Activated CD4-positive, alpha-beta T cell treated with anti-CD3 and anti-CD28 coated beads, Interleukin-2, amount 10 ng/mL, durations not matched to agents 7 days and 5 days (primary cell): ENCODE results near the gene RELCH. TPM values are rescaled to one million over a fixed set of nuclear protein-coding genes. Genes with fewer than 3 reads are reported as not detected.
A peak's percentile ranks its signal among the peaks of the same experiment; 100 is the strongest.

Experiments used
- CTCF ChIA-PET: fragments of 350-600 bp; sonication (Branson Sonifier 250); formaldehyde crosslinking; loops from one replicate; lab custom pipeline; 2021; ENCODE audit warnings: antibody characterized with exemption; lab: Charles Lee
- POLR2A ChIA-PET: fragments of 350-600 bp; sonication (Branson Sonifier 250); formaldehyde crosslinking; loops from one replicate; lab custom pipeline; 2021; ENCODE audit warnings: antibody characterized with exemption; lab: Charles Lee
- DNase-seq: peaks from one replicate; pipeline ENCODE4 v3.0.0-alpha.2; 2020
- H3K27ac Mint-ChIP-seq: one replicate; pipeline ENCODE4 v1.8.0; 2021; ENCODE audit warnings: mild to moderate bottlenecking, moderate library complexity, mixed read lengths
- H3K27me3 Mint-ChIP-seq: one replicate; pipeline ENCODE4 v1.8.0; 2021; ENCODE audit warnings: mixed read lengths
- H3K36me3 Mint-ChIP-seq: one replicate; pipeline ENCODE4 v1.8.0; 2021; ENCODE audit warnings: low read depth, mixed read lengths
- H3K4me1 Mint-ChIP-seq: one replicate; pipeline ENCODE4 v1.8.0; 2021; ENCODE audit warnings: mixed read lengths
- H3K4me3 Mint-ChIP-seq: one replicate; pipeline ENCODE4 v1.8.0; 2021; ENCODE audit warnings: mild to moderate bottlenecking, moderate library complexity, mixed read lengths
- H3K9me3 Mint-ChIP-seq: one replicate; pipeline ENCODE4 v1.8.0; 2021; ENCODE audit warnings: mixed read lengths
- total RNA-seq, 2 experiments: library from RNA; stranded (reverse); gene quantifications; one replicate each; pipeline ENCODE4 v1.2.3, GENCODE V29; 2021

Gene RELCH
- total RNA-seq, 2 experiments from 2014 or later: 41.7 to 46.3 TPM

DNA sequence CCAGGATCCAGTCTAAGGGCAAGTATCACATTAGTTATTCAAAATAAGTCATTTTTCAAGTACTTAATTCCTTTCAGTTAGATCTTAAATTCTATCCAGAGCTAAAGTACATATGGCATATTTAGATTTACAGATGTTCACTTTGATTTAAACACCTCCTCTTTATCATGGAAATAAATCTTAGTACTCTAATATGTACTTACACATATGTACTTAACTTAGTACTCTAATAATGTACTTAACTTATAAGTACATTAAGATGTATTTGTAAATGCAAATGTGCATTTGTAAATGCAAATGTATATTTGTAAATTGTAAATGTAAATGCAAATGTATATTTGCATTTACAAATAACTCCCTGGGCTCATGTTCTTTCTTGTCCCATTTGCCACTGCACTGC lies 14.8 kb upstream of the RELCH start:
- Mint-ChIP-seq H3K27me3 (no peaks in the 10 kb centered on the region), H3K27ac (no peak overlapping the region), H3K36me3 (no peaks in the 10 kb centered on the region), H3K4me1 (no peaks in the 10 kb centered on the region), H3K9me3 (no peaks in the 10 kb centered on the region), H3K4me3 (no peak overlapping the region)
- ChIA-PET CTCF (no interaction called here), POLR2A (no interaction called here)
- DNase-seq: no peak

DNA sequence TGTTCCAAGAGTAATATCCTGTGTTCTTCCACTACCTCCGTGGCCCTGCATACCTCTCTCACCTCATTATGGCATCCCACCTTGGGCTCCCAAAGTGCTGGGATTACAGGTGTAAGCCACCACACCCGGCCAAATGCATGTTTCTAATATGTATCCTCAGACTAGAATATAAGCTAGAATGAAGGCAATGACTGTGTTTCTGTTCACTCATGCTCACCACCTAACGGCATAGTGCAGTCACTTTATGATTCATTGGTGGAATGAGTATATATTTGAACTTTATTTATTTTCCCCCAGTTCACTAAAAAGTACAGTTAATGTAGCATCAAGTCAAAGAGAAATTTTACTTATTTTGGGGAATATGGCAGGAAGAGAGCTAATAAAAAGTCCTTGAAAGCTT lies 11.5 kb upstream of the RELCH start:
- CTCF ChIA-PET: no interaction called here

DNA sequence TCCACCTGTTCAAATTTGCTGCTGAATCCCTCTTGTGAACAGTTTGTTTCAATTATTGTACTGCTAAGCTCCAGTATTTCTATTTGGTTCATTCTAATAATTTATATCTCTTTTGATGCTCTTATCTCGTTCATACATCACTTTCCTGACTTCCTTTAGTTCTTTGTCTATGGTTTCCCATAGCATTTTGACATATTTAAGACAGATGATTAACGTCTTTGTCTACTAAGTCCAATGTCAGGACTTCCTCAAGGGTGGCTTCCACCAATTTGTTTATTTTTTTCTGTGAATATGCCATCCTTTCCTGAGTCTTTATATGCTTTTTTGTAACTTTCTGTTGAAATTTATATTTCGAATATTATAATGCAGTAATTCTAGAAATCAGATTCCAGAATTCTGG lies 9.8 kb upstream of the RELCH start:
- Mint-ChIP-seq H3K27ac (no peak overlapping the region), H3K9me3 (no peaks in the 10 kb centered on the region), H3K4me3 (no peak overlapping the region), H3K27me3 (no peaks in the 10 kb centered on the region), H3K4me1 (no peaks in the 10 kb centered on the region), H3K36me3 (no peaks in the 10 kb centered on the region)
- ChIA-PET POLR2A (no interaction called here), CTCF (no interaction called here)
- no peak for DNase-seq

More for the DNA sequence above, 11.5 kb upstream of the RELCH start:
- H3K4me3 Mint-ChIP-seq: no peak overlapping the region
- H3K4me1 Mint-ChIP-seq: no peaks in the 10 kb centered on the region
- no peaks in the 10 kb centered on the region for H3K27me3 Mint-ChIP-seq
- H3K27ac Mint-ChIP-seq: no peak overlapping the region
- POLR2A ChIA-PET: no interaction called here
- no peak for DNase-seq
- H3K9me3 Mint-ChIP-seq: no peaks in the 10 kb centered on the region
- no peaks in the 10 kb centered on the region for H3K36me3 Mint-ChIP-seq

DNA sequence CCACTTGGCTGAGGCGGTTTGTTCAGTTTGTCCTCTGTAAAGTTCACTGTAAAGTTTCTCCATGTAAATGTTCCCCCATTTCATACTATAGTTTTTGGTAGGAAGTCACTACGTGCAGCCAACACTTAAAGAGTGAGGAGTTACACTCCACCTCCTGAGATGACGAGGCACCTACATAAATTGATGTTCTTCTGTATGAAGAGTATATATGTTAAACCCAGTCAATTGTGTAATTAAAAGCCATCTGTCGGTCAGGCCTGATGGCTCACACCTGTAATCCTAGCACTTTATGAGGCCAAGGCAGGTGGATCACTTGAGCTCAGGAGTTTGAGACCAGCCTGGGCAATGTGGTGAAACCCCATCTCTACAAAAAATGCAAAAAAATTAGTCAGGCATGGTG lies 7.8 kb upstream of the RELCH start:
- Mint-ChIP-seq H3K27ac (no peak overlapping the region), H3K36me3 (no peaks in the 10 kb centered on the region), H3K4me3 (no peak overlapping the region), H3K4me1 (peaks cover 5% of the 10 kb centered on the region), H3K9me3 (no peaks in the 10 kb centered on the region), H3K27me3 (no peaks in the 10 kb centered on the region)
- ChIA-PET POLR2A (no interaction called here), CTCF (interaction anchor here (1.4 to 1.8 kb wide), 2 partner anchors 11 to 69 kb away, joined by 3 to 4 read pairs; no protein-coding TSS in a partner anchor)
- DNase-seq: no peak

DNA sequence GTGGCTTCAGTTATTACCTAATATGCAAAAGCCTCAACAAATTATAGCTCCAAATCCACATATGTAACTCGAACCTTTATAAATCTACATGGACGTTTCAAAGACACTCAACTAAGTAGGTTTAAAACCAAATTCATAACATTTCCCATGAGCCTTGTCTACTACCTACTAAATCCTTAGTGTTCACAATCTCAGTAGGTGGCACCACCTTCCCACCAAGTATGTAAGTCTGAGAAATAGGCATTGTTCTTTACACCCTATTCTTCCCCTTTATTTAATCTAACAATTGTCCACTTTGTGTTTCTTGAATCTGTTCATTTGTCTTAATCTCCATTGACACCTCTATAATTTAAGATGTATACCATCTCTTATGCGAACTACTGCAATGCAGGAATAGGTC lies 4.8 kb upstream of the RELCH start:
- peaks cover 23% of the 10 kb centered on the region for H3K4me1 Mint-ChIP-seq
- no peak overlapping the region for H3K27ac Mint-ChIP-seq
- H3K27me3 Mint-ChIP-seq: no peaks in the 10 kb centered on the region
- ChIA-PET CTCF (no interaction called here), POLR2A (no interaction called here)
- no peak overlapping the region for H3K4me3 Mint-ChIP-seq
- H3K9me3 Mint-ChIP-seq: no peaks in the 10 kb centered on the region
- peaks cover 1% of the 10 kb centered on the region for H3K36me3 Mint-ChIP-seq
- DNase-seq: no peak

DNA sequence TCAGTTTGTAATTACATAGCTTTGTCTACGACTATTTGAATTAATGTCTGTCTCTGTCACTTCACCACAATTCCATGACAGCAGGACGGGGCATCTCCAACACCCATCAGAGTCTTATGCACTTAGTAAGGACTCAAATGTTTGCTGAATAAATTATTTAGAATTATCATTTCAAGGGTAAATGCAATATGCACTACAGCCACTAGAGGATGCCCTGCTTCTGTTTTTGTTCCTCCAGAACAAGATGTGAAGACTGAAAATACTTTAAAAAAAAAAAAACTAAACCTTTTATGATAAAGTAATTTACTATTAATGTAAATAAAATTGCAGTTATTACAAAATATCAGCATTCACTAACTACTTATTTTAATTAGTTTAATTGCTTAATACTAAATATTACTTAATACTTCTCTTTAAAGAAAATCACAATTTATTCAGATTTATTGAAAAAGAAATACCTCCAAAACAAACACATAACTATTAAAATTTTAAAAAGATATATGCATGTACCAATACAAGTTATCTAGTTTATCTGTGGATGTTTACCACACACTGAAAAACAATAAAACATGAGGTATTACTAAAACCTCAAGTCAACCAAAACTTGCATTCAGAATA lies 3.4 kb upstream of the RELCH start:
- CTCF ChIA-PET: interaction anchor here (0.9 to 1.0 kb wide), 2 partner anchors 18 to 63 kb away, joined by 3 to 5 read pairs; no protein-coding TSS in a partner anchor
- Mint-ChIP-seq H3K4me3 (no peak overlapping the region), H3K27ac (no peak overlapping the region), H3K4me1 (peaks cover 28% of the 10 kb centered on the region), H3K27me3 (no peaks in the 10 kb centered on the region), H3K9me3 (no peaks in the 10 kb centered on the region), H3K36me3 (peaks cover 5% of the 10 kb centered on the region)
- DNase-seq: peak; percentile 70
- POLR2A ChIA-PET: no interaction called here

DNA sequence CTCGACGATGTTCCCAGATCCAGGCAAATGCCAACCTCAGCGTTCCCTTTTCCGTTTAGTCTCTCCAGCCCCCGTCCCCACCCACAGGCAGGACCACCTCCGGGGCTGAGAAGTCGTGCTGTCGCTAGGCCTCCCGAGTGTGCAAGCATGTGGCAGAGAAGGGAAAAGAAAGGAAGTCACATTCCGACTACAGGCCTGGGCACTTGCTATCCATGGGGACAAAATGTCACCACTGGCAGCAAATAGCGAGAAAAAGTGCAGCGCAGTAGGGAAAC lies 619 bp upstream of the RELCH start:
- H3K27me3 Mint-ChIP-seq: no peaks in the 10 kb centered on the region
- H3K4me1 Mint-ChIP-seq: peaks cover 54% of the 10 kb centered on the region
- ChIA-PET CTCF (interaction anchor here (1.0 to 1.3 kb wide), 2 partner anchors 12 to 796 kb away, joined by 3 to 5 read pairs; no protein-coding TSS in a partner anchor), POLR2A (no interaction called here)
- peaks cover 26% of the 10 kb centered on the region for H3K36me3 Mint-ChIP-seq
- H3K27ac Mint-ChIP-seq: peak overlapping the region; percentile 99
- peak overlapping the region; percentile 99 for H3K4me3 Mint-ChIP-seq
- no peaks in the 10 kb centered on the region for H3K9me3 Mint-ChIP-seq
- no peak for DNase-seq

DNA sequence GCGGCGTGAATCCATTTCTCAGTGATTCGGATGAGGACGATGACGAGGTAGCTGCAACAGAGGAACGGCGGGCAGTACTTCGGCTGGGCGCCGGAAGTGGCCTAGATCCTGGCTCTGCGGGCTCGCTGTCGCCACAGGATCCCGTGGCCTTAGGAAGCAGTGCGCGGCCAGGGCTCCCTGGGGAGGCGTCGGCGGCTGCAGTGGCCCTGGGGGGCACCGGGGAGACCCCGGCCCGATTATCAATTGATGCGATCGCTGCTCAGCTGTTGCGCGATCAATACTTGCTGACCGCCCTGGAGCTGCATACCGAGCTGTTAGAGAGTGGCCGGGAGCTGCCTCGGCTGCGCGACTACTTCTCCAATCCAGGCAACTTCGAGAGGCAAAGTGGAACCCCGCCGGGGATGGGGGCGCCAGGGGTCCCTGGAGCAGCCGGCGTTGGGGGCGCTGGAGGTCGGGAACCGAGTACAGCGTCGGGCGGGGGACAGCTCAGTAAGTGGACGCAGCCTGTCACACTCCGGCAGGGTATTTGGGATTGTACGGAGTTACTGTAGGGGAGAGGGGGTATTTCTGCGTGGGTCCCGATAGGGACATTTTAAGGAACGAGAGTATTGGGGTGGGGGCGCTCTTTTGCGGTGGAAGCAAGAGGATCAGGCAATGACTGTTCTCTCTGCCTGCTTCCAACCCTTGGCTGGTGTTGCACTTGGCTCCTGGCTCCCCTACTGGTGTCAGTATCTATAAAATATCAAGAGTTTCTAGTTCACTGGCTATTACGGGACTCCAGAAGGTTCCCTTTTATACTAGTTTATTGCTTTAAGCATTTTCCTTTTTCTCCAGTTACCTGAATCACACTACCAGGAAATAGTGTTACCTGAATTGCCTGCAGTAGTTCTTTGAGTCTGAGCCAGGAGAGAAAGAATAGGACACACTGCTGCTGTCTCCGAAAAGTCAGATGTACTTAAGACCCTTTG lies 772 bp downstream of the RELCH start:
- Mint-ChIP-seq H3K9me3 (peaks cover 3% of the 10 kb centered on the region), H3K27me3 (no peaks in the 10 kb centered on the region), H3K27ac (peak overlapping the region; percentile 99), H3K36me3 (peaks cover 40% of the 10 kb centered on the region), H3K4me3 (peak overlapping the region; percentile 99), H3K4me1 (peaks cover 68% of the 10 kb centered on the region)
- DNase-seq: peak; percentile 36
- ChIA-PET CTCF (interaction anchor here (0.6 to 1.1 kb wide), 3 partner anchors 10 to 85 kb away, joined by 4 to 5 read pairs (median 4); no protein-coding TSS in a partner anchor), POLR2A (no interaction called here)

DNA sequence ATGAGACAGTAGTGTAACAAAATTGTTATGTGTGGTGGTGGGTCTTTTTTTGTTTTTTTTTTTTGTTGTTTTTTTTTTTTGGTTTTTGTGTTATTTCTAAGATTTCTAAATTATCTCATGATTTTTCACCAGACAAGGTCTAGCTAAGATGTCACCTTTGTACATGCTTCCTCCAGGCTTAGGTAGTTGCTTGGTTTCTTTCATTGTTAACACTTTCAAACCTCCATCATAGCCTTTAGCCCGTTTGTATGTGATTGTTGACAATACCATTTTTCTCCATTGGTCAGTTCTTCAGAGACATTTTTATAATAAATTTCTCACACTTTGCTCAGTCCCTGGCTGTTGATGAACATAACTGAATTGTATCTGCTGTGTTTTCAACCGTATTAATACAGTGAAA lies 2.2 kb downstream of the RELCH start:
- Mint-ChIP-seq H3K4me1 (peaks cover 75% of the 10 kb centered on the region), H3K27ac (peak overlapping the region; percentile 16), H3K9me3 (peaks cover 3% of the 10 kb centered on the region), H3K27me3 (no peaks in the 10 kb centered on the region), H3K4me3 (peak overlapping the region; percentile 99), H3K36me3 (peaks cover 45% of the 10 kb centered on the region)
- ChIA-PET POLR2A (interaction anchor here (0.6 kb wide), 1 partner anchor 60 kb away, joined by 10 read pairs; no protein-coding TSS in a partner anchor), CTCF (no interaction called here)
- DNase-seq: no peak

DNA sequence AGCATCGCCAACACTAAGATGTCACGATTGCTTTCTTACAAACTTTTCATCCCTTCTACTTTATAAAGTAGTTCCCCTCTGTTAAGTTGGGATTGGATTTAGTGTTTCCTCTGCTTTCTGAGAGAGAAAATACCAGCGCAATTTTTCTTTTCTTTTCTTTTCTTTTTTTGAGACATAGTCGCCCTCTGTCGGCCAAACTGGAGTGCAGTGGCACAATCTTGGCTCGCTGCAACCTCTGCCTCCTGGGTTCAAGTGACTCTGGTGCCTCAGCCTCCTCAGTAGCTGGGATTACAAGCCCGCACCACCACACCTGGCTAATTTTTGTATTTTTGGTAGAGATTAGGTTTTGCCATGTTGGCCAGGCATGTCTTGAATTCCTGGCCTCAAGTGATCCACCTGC lies 9.0 kb downstream of the RELCH start:
- Mint-ChIP-seq H3K27ac (no peak overlapping the region), H3K4me1 (peaks cover 55% of the 10 kb centered on the region), H3K9me3 (peaks cover 3% of the 10 kb centered on the region), H3K36me3 (peaks cover 27% of the 10 kb centered on the region), H3K27me3 (no peaks in the 10 kb centered on the region), H3K4me3 (no peak overlapping the region)
- CTCF ChIA-PET: no interaction called here
- POLR2A ChIA-PET: no interaction called here
- no peak for DNase-seq

DNA sequence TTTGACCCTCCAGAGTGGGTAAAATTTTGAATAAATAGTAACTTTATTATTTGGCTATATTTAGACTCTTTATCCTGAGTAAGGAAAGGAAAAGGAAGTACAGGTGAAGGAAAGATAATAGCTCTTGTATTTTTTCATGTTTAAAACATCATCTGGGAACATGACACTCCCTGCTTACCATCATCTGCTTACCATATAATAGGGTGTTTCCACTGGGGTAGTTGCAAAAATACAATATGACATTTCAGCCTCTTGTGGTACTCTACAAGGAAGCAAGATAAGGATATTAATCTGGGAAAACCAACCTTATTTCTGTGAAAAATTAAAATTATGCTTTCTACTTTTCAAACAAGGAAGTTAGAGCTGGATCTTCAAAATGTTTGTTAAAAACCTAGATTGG lies 9.9 kb downstream of the RELCH start:
- H3K4me1 Mint-ChIP-seq: peaks cover 46% of the 10 kb centered on the region
- peaks cover under 1% of the 10 kb centered on the region for H3K9me3 Mint-ChIP-seq
- no peaks in the 10 kb centered on the region for H3K27me3 Mint-ChIP-seq
- ChIA-PET POLR2A (no interaction called here), CTCF (interaction anchor here (1.0 to 1.4 kb wide), 2 partner anchors 16 to 23 kb away, joined by 3 to 5 read pairs; no protein-coding TSS in a partner anchor)
- no peak for DNase-seq
- no peak overlapping the region for H3K27ac Mint-ChIP-seq
- H3K36me3 Mint-ChIP-seq: peaks cover 18% of the 10 kb centered on the region
- no peak overlapping the region for H3K4me3 Mint-ChIP-seq

DNA sequence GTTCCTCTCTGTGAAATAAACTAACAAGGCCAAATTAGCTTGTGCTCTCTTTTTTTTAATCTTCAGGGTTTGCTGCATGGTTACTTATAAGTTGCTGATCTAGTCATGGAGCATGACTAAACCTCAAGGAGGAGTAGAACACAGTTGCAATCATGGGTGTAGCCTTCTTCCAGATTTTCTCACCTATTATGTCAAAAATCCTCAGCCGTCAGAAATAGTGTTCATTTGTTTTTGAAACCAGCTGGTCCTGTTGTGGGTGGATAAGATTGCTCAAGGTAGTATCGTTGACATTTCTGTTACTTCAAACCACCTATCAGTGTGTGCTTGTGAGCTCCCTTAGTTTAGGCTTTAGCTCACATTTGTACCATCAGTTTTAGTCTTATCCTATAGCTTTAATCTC lies 11.2 kb downstream of the RELCH start:
- POLR2A ChIA-PET: no interaction called here
- H3K4me3 Mint-ChIP-seq: no peak overlapping the region

DNA sequence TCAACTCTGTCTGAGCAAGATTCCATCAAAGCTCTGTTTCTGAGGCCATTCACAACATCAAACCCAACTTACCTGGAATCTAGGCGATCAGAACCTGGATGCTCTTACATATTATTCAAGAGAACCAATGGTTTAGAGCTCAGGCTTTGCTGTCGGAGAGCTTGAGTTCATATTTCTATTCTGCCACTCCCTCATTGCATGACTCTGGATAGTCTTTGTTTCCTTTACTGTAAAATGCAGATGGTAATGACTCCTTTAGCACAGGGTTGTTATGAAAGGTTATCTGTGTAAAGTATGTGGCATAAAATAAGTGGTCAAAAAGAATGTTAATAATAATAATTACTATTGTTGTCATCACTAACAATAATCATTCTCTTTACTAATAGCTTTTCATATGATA lies 12.6 kb downstream of the RELCH start:
- Mint-ChIP-seq H3K4me1 (peaks cover 25% of the 10 kb centered on the region), H3K36me3 (peaks cover 13% of the 10 kb centered on the region), H3K4me3 (no peak overlapping the region), H3K27ac (no peak overlapping the region), H3K9me3 (no peaks in the 10 kb centered on the region), H3K27me3 (no peaks in the 10 kb centered on the region)
- CTCF ChIA-PET: interaction anchor here (0.6 to 1.3 kb wide), 3 partner anchors 9 to 86 kb away, joined by 4 to 5 read pairs (median 4); no protein-coding TSS in a partner anchor
- DNase-seq: no peak
- POLR2A ChIA-PET: no interaction called here

More for the DNA sequence above, 11.2 kb downstream of the RELCH start:
- H3K4me1 Mint-ChIP-seq: peaks cover 33% of the 10 kb centered on the region
- no peak for DNase-seq
- CTCF ChIA-PET: interaction anchor here (1.1 to 1.4 kb wide), 2 partner anchors 11 to 14 kb away, joined by 5 read pairs; partner anchors contain the start of genes PIGN and RELCH
- no peaks in the 10 kb centered on the region for H3K9me3 Mint-ChIP-seq
- H3K27ac Mint-ChIP-seq: no peak overlapping the region
- peaks cover 9% of the 10 kb centered on the region for H3K36me3 Mint-ChIP-seq
- H3K27me3 Mint-ChIP-seq: no peaks in the 10 kb centered on the region
